AG10803 (cell line): ENCODE results near the gene PGM2L1.

ENCODE experiments used
- DNase-seq: peaks from one replicate; pipeline ENCODE4 v3.0.0; 2010; ENCODE audit warnings: low read depth
- H3K4me3 ChIP-seq: 2 replicates; pipeline ENCODE4 v1.5.1; 2011; ENCODE audit warnings: mild to moderate bottlenecking, low read length, control low read depth
- TF ChIP-seq, protein P1 (sequence below): conservative IDR thresholded peaks from 2 replicates; pipeline ENCODE4 v1.5.1; 2011; ENCODE audit warnings: mild to moderate bottlenecking, low read length, control low read depth, inconsistent platforms

PGM2L1 gene

DNA sequence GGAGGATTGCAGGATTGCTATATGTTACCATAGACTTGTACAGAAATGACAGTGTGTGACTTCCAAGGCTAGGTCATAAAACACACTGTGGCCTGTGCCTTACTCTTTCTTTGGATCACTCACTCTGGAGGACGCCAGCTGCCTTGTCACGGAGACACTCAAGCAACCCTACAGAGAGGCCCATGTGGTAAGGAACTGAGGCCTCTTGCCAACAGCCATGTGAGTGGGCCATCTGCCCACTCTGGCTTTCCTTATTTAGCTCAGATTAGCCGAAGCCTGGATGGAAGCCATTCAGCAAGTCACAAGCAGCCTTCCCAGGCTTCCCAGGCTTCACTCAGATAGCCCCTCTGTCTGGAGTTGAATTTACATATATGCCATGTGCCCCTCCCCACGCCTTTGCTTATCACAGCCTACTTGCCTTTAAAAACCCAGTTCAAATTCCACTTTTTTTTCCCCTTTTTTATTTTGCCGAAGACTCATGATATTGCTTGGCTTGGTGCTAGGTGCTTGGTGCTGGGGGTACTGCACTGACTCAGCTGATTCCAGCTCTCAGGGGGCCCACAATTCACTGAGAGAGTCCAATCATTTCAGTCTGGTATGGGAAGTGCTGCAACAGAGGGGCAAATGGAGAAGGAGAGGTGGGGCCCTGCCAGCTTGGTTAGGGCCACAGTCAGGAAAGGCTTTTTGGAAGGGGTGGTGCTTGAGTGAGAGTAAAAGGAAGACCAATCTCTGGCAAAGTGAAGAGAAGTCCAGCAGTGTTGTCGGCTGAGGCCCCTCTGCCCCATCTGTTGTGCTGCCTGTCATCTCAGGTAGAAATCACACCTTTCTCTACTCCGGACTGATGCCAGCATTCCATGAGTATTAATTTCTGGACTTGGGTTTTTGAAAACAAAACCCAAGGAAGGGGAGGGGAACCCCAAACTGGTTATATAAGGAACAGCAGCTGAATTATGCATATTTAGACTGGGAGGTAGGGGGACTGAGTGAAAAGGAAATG is 72.3 kb downstream of the PGM2L1 start:
- H3K4me3 ChIP-seq: no peak overlapping the region
- TF ChIP-seq, protein P1, sequence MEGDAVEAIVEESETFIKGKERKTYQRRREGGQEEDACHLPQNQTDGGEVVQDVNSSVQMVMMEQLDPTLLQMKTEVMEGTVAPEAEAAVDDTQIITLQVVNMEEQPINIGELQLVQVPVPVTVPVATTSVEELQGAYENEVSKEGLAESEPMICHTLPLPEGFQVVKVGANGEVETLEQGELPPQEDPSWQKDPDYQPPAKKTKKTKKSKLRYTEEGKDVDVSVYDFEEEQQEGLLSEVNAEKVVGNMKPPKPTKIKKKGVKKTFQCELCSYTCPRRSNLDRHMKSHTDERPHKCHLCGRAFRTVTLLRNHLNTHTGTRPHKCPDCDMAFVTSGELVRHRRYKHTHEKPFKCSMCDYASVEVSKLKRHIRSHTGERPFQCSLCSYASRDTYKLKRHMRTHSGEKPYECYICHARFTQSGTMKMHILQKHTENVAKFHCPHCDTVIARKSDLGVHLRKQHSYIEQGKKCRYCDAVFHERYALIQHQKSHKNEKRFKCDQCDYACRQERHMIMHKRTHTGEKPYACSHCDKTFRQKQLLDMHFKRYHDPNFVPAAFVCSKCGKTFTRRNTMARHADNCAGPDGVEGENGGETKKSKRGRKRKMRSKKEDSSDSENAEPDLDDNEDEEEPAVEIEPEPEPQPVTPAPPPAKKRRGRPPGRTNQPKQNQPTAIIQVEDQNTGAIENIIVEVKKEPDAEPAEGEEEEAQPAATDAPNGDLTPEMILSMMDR: no peak
- DNase-seq: peak; percentile 97

DNA sequence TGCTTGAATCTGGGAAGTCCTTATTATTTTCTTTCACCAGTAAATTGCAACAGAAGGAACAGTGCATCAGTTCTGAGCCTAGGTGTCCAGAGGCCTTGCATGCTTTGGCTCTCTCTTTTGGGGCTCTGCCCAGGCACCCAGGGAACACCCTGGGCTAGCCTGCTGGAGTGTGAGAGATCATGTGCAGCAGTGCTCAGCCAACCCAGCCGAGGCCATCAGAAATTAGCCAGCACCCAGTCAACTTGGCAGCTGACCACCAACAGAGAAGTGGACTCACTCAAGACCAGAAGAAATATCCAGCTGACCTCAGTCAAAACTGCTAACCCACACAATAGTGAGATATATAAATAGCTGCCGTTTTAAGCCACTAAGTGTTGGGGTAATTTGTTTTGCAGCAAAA is 75.6 kb downstream of the PGM2L1 start:
- peak; percentile 53 for DNase-seq

DNA sequence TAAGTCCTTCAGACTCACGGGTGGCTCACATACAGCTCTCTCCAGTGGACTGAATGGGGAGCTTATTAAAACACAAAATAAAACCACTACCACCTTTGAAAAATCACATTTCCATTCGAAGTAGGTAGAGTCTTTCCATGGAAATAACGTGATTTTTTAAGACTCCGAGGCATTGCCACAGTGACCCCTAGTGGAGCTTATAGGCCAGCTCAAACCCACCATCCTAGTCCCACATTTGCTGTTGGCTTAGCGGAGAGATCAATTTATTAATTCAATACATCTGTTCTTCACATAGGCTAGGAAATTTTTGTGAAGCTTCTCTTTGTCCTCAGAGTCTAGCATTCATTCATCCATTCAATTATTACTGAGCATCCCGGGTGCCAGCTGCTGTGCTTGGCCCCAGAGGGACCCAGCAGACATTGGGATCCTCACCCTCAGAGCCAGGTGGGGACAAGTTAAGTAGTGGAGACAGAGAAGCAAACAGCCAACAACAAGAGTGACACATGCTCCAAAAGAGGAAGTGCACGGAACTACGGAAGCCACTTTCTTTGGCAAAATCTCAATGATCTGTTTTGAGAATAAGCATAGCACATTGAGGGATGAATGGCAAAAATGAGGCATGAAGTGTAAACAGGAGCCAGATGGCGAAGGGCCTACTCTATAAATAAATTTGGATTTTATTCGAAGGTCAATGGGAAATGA is 76.6 kb downstream of the PGM2L1 start:
- peak; percentile 71 for DNase-seq
- no peak overlapping the region for H3K4me3 ChIP-seq
- TF ChIP-seq, protein P1: peak; percentile 54

More for the DNA sequence above, 75.6 kb downstream of the PGM2L1 start:
- TF ChIP-seq, protein P1: no peak
- H3K4me3 ChIP-seq: no peak overlapping the region

DNA sequence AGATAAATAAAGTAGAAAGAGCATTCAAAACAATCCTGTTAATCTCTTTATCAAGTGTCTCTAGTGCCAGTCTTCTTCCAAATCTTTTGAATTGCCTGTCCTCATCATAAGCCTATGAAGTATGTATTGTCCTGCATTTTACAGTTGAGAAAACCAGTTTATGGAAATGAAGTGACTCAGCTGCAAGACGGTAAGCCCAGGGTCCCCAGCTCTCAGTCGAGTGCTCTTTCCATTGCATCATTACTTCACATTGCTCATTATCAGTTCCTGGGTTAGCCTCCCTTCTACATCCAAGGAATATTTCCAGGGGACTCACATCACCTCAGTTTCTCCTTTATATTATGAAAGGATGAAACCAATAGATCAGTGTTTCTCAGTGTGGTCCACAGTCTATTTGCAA is 77.7 kb downstream of the PGM2L1 start:
- no peak overlapping the region for H3K4me3 ChIP-seq
- TF ChIP-seq, protein P1: no peak
- DNase-seq: no peak

DNA sequence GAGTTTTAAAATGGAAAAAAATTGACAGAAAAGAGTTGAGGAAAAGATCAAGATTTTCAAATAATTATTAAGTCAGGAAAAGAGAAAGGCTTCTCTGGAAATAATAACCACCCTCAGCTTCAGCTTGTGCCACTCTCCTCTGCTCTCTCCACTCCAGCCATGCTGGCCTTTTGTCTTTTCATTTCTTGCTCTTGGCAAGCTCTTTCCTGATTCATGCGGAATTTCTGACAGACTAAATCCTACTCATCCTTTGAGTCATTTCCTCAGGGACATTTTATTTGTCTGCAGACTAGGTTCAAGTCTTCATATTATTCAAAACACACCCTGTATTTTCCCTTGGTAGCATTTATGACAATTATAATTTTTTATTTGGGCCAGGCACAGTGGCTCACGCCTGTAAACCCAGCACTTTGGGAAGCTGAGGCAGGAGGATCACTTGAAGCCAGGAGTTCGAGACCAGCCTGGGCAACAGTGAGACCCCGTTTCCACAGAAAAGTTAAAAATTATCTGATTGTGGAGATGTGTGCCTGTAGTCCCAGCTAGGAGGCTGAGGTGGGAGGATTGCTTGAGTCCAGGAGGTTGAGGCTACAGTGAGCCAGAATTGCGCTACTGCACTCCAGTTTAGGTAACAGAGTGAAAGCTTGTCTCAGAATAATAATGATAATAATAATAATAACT is 79.0 kb downstream of the PGM2L1 start:
- H3K4me3 ChIP-seq: no peak overlapping the region
- DNase-seq: peak; percentile 90
- TF ChIP-seq, protein P1: no peak

DNA sequence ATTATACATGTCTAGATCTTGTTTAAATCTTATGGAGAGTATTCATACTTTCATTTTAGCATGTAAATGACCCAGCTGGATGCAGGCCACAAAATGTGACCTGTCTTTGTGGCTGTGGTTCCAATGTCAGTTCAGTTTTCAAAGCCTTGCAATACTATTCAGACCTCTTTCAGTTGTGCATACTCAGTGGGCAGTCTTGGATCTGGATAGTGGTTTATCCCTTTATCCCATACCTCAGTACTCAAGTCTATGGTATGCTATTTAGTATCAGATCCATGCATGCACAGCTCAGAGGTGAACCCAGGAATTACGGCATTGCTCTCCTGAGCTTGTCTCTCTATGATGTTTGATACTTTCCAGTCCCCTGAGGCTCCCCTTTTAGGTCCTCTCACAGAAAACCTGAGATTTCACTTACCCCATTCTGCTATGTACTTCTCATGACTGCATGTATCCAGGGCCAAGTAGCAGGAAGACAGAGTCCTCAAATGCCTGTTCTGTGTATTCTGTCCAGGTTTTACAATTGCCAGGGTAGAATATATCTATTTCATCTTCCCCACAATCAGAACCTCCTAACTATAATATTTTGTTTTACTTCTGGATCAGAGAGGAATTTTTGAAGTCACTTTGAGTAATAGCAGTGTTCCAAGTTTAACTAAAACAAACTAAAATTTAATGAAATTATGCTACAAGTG is 79.8 kb downstream of the PGM2L1 start:
- TF ChIP-seq, protein P1: peak; percentile 28
- no peak for DNase-seq
- H3K4me3 ChIP-seq: no peak overlapping the region
